Sigmoid colon (tissue), 4 donors: ENCODE measurements around the gene TSPOAP1.

Experiments
- EP300 ChIP-seq, 4 donors: sonication (generic); formaldehyde crosslinking; IDR thresholded peaks; one replicate each; pipeline ENCODE4 v1.6.1; 2017; ENCODE audit warnings: antibody characterized with exemption in 4 of 4
- POLR2A ChIP-seq, 2 donors: fragments of 450-650 bp; IDR thresholded peaks; one replicate each; pipeline ENCODE4 v1.6.1; 2016; ENCODE audit warnings: antibody characterized with exemption in 2 of 2, mild to moderate bottlenecking in 2 of 2, moderate library complexity in 2 of 2
- POLR2AphosphoS5 ChIP-seq, 4 donors: sonication (generic); formaldehyde crosslinking; IDR thresholded peaks; one replicate each; pipeline ENCODE4 v1.6.1; 2017; ENCODE audit warnings: antibody characterized with exemption in 4 of 4
- TF ChIP-seq, protein P1 (sequence below), 4 experiments: fragments of 450-650 bp in 3 of 4; fragments of 200-600 bp in 1 of 4; IDR thresholded peaks; one replicate each; pipeline ENCODE4 v1.5.1; 2016 to 2019; ENCODE audit warnings: antibody characterized with exemption in 4 of 4, mild to moderate bottlenecking in 3 of 4, moderate library complexity in 2 of 4

DNA sequence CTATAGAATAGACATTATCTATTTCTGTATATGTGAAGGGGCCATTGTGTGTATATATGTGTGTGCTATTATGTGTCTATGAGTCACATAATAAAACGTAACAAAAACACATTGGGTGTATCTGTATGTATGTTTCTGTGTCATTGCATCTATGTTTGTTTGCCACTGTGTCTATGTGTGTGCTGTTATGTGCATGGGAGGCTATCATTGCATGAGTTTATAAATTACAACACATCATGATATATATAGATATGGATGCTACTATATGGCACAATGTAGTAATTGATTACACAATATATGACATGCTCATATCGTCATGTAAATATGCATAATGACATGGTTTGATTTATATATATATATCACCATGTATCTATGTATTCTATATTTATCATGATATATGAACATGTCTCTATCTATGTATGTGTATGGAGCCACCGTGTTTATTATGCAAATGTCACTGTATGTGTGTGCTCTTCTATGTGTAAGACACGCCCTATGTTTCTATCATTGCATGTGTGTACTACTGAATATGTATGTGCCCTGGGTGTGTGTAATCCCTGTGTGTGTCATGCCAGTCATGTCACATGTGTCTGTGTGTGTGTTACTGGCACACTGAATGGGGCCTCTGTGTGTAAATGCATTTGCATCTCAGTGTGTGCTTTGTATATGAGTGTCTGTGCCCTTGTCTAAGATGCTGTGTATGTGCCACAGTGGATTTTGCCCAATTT lies 1.4 kb upstream of the TSPOAP1 start:
- TF ChIP-seq EP300 (IDR thresholded peaks at IDR 0.05) (no peak), POLR2A (IDR thresholded peaks at IDR 0.05) (no peak), POLR2AphosphoS5 (IDR thresholded peaks at IDR 0.05) (no peak)
- TF ChIP-seq, protein P1, sequence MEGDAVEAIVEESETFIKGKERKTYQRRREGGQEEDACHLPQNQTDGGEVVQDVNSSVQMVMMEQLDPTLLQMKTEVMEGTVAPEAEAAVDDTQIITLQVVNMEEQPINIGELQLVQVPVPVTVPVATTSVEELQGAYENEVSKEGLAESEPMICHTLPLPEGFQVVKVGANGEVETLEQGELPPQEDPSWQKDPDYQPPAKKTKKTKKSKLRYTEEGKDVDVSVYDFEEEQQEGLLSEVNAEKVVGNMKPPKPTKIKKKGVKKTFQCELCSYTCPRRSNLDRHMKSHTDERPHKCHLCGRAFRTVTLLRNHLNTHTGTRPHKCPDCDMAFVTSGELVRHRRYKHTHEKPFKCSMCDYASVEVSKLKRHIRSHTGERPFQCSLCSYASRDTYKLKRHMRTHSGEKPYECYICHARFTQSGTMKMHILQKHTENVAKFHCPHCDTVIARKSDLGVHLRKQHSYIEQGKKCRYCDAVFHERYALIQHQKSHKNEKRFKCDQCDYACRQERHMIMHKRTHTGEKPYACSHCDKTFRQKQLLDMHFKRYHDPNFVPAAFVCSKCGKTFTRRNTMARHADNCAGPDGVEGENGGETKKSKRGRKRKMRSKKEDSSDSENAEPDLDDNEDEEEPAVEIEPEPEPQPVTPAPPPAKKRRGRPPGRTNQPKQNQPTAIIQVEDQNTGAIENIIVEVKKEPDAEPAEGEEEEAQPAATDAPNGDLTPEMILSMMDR (IDR thresholded peaks at IDR 0.05), result no peak
